T-helper 2 cell treated with Interferon-gamma antibody and Interleukin-4, amounts not matched to agents 5 μg/mL and 100 μg/mL, for 36 hours (primary cell): ENCODE measurements around the gene CKAP4.

ENCODE experiments used
- DNase-seq: peaks from one replicate; pipeline ENCODE4 v3.0.0; 2021; ENCODE audit warnings: low spot score
- H3K27ac Mint-ChIP-seq: one replicate; pipeline ENCODE4 v1.8.0; 2021; ENCODE audit warnings: mild to moderate bottlenecking, mixed read lengths
- H3K27me3 Mint-ChIP-seq: one replicate; pipeline ENCODE4 v1.8.0; 2021; ENCODE audit warnings: low read depth, mixed read lengths
- H3K36me3 Mint-ChIP-seq: one replicate; pipeline ENCODE4 v1.8.0; 2021; ENCODE audit warnings: low read depth, mixed read lengths
- H3K4me1 Mint-ChIP-seq: one replicate; pipeline ENCODE4 v1.8.0; 2021; ENCODE audit warnings: low read depth, mixed read lengths
- H3K4me3 Mint-ChIP-seq: one replicate; pipeline ENCODE4 v1.8.0; 2022; ENCODE audit warnings: mild to moderate bottlenecking, moderate library complexity, mixed read lengths
- H3K9me3 Mint-ChIP-seq: one replicate; pipeline ENCODE4 v1.8.0; 2021; ENCODE audit warnings: mixed read lengths

CKAP4 gene

DNA sequence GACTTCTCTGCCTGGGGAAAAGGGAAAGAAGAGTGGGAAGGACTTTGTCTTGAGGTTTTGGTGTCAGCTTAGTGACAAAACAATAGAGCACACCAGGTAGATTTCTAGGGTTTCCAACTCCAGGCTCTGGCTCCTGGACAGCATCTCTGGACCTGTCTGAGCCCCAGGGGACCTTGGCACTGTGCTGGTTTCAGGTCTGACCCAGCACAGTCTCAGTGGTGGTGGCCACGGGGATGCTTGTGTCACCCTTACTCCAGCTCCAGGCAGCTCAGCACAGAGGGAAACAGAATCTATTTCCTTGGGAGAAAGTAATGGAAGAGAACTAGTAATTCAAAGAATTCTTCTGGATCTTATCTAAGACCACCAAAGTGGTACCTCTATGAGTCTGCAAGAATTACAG, 11.1 kb upstream of the CKAP4 start:
- Mint-ChIP-seq H3K36me3 (no peaks in the 10 kb centered on the region), H3K4me3 (no peak overlapping the region), H3K4me1 (peaks cover 2% of the 10 kb centered on the region), H3K27ac (no peak overlapping the region), H3K27me3 (peaks cover 23% of the 10 kb centered on the region), H3K9me3 (no peaks in the 10 kb centered on the region)
- no peak for DNase-seq

DNA sequence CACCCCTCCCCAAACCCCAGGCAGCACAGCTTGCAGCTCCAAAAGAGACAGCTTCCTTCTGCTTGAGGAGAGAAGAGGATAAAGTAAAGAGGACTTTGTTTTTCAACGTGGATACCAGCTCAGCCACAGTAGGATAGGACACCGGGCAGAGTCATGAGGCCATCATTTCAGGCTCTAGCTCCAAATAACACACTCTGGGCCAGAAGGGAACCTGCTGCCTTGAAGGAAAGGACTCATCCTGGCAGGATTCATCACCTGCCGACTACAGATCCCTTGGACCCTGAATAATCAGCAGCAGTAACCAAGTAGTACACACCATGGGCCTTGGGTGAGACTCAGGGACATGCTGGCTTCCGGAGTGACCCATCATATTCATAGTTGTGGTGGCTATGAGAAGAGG, 10.4 kb upstream of the CKAP4 start:
- Mint-ChIP-seq H3K27ac (no peak overlapping the region), H3K9me3 (no peaks in the 10 kb centered on the region), H3K4me3 (no peak overlapping the region), H3K27me3 (peaks cover 19% of the 10 kb centered on the region), H3K36me3 (no peaks in the 10 kb centered on the region), H3K4me1 (peaks cover 2% of the 10 kb centered on the region)
- no peak for DNase-seq

GRCh38 chr12:106256524-106256923, 8.7 kb upstream of the CKAP4 start:
- peaks cover 5% of the 10 kb centered on the region for H3K27me3 Mint-ChIP-seq
- H3K9me3 Mint-ChIP-seq, result no peaks in the 10 kb centered on the region
- no peak overlapping the region for H3K4me3 Mint-ChIP-seq
- no peak overlapping the region for H3K27ac Mint-ChIP-seq
- peaks cover 2% of the 10 kb centered on the region for H3K4me1 Mint-ChIP-seq
- DNase-seq, result no peak
- no peaks in the 10 kb centered on the region for H3K36me3 Mint-ChIP-seq

DNA sequence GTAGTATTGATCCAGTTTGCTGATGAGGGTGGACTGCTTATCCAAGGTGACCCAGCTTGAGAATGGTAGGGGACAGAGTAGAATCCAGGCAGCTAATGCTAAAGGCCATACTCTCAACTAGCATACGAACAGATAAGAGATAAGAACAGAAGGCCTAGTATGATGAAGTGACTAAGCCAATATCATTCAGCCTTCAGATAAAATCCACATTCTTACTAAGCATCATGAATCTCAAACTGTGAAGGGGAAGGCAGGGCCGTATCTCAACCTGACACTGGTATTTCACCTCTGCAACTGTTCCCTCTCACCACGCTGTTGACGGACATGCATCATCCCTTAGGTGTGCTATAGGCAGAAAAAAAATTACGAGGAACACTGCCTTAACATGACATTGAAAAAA, 8.1 kb upstream of the CKAP4 start:
- no peaks in the 10 kb centered on the region for H3K36me3 Mint-ChIP-seq
- H3K4me1 Mint-ChIP-seq, result no peaks in the 10 kb centered on the region
- peaks cover 2% of the 10 kb centered on the region for H3K27me3 Mint-ChIP-seq
- H3K27ac Mint-ChIP-seq, result no peak overlapping the region
- no peak for DNase-seq
- no peaks in the 10 kb centered on the region for H3K9me3 Mint-ChIP-seq
- no peak overlapping the region for H3K4me3 Mint-ChIP-seq

DNA sequence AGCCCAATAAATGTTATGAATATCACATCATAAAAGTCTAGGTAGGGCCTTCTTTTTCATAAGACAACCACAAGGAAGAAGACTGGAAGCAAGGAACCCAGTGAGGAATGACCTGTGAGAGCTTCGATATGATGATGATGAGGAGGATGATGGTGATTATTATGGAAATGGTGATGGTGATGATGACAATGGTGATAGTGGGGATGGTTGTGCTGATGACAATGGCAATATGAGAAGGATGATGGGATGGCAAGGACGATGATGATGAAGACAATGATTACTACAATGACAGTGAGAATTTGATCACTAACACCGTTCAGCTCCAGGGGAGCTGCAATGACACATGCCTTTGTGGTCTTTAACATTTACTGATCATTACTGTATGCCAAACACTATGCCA, 7.7 kb upstream of the CKAP4 start:
- Mint-ChIP-seq H3K9me3 (no peaks in the 10 kb centered on the region), H3K4me1 (no peaks in the 10 kb centered on the region), H3K27me3 (peaks cover 2% of the 10 kb centered on the region), H3K36me3 (no peaks in the 10 kb centered on the region), H3K4me3 (no peak overlapping the region), H3K27ac (no peak overlapping the region)
- no peak for DNase-seq

DNA sequence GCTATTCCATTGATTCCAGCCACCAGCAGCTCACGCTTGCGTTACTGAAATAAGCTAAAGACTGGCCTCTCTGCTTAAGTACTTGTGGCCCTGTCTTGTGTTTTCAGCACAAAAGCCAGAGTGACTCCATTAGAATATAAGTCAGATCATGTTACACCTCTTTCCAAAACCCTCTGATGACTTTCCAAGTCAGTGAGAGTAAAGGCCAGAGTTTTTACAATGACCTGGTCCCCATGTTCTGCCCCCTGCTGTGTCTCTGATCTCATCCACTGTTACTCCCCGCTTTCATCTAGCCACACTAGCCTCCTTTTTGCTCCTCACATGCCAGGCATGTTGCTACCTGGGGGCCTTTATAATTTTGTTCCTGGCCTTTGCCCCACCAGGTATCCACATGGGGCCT, 6.9 kb upstream of the CKAP4 start:
- Mint-ChIP-seq H3K4me1 (peaks cover 3% of the 10 kb centered on the region), H3K4me3 (no peak overlapping the region), H3K27ac (no peak overlapping the region)

DNA sequence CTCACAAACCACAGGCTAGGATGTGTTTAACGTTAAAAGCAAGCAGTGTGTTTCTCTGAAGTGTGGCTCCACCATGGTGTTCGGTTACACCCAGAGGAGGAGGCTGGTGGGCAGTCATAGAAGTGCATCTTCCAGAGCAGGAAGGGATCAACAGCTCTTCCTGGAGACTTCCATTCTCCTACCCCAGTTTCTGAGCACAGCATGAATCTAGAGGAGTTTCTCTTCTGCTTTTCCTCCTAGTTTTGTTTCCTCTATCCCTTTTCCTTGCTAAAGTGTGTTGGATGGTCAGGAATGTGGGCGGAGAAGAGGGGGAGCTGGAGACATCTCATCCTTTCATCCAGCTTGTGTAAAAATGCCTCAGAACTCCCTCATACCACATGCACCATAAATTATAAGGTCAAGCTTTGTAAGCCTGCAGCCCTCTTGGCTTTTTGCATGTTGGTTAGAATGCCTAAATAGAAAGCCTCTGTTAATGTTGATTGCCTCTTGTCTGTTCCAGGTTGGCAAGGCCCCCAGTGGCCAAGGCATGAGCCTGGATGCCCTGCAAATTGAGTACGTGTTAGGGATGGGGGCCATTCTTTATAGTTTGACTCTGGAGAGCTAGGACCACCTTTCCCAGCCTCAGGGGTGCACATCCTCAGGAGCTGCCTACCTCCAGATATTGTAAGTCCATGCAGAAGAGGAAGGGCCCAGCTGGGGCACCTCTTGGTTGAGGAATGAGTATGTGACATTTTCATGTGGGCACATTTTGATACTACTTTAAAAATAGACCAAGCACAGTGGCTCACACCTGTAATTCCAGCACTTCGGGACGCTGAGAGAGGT, 4.0 kb upstream of the CKAP4 start:
- H3K4me3 Mint-ChIP-seq, result no peak overlapping the region
- no peaks in the 10 kb centered on the region for H3K9me3 Mint-ChIP-seq
- peaks cover 17% of the 10 kb centered on the region for H3K27me3 Mint-ChIP-seq
- no peak overlapping the region for H3K27ac Mint-ChIP-seq
- peaks cover 11% of the 10 kb centered on the region for H3K4me1 Mint-ChIP-seq
- DNase-seq, result no peak
- H3K36me3 Mint-ChIP-seq, result no peaks in the 10 kb centered on the region

More for the DNA sequence above, 6.9 kb upstream of the CKAP4 start:
- no peaks in the 10 kb centered on the region for H3K9me3 Mint-ChIP-seq
- no peak for DNase-seq
- H3K36me3 Mint-ChIP-seq, result no peaks in the 10 kb centered on the region
- H3K27me3 Mint-ChIP-seq, result peaks cover 5% of the 10 kb centered on the region

GRCh38 chr12:106249411-106250135, 1.8 kb upstream of the CKAP4 start:
- Mint-ChIP-seq H3K9me3 (no peaks in the 10 kb centered on the region), H3K36me3 (no peaks in the 10 kb centered on the region), H3K27ac (no peak overlapping the region), H3K27me3 (peaks cover 20% of the 10 kb centered on the region), H3K4me1 (peaks cover 11% of the 10 kb centered on the region), H3K4me3 (peak overlapping the region; percentile 20)
- no peak for DNase-seq

DNA sequence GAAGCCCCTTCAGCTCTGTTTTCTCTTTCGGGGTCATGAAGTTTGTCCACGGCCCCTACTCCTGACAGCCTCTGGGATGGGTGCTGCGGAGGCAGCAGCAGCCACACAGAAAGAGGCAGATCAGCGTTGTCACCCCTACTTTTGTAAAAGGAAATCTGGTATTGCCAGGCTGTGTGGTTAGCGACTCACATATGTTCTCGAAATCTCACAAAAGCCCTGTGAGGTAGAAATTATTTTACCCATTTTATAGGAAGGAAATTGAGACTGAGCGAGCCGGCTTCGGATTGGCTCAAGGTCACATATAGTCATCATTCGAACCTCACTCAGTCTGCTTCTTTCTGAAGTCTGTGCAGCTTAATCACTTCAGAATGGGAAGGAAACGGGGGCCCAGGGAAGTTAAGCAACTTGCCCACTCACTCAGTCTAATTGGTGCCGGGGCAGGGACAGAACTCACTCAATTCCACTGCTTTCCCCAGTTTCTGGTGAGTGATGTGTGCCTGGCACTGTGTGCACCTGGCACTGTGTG, 1.1 kb upstream of the CKAP4 start:
- H3K4me3 Mint-ChIP-seq, result peak overlapping the region; percentile 71
- peak overlapping the region; percentile 55 for H3K27ac Mint-ChIP-seq
- DNase-seq, result peak; percentile 27
- no peaks in the 10 kb centered on the region for H3K9me3 Mint-ChIP-seq
- H3K27me3 Mint-ChIP-seq, result peaks cover 20% of the 10 kb centered on the region
- peaks cover 11% of the 10 kb centered on the region for H3K4me1 Mint-ChIP-seq
- no peaks in the 10 kb centered on the region for H3K36me3 Mint-ChIP-seq

- H3K36me3 Mint-ChIP-seq, result no peaks in the 10 kb centered on the region
- peaks cover 20% of the 10 kb centered on the region for H3K27me3 Mint-ChIP-seq
- H3K27ac Mint-ChIP-seq, result peak overlapping the region; percentile 55
- H3K9me3 Mint-ChIP-seq, result no peaks in the 10 kb centered on the region
- peak overlapping the region; percentile 71 for H3K4me3 Mint-ChIP-seq
- peaks cover 11% of the 10 kb centered on the region for H3K4me1 Mint-ChIP-seq
- no peak for DNase-seq
Measured at GRCh38 chr12:106248312-106248845, 559 bp upstream of the CKAP4 start.

- Mint-ChIP-seq H3K27me3 (peaks cover 18% of the 10 kb centered on the region), H3K4me3 (peak overlapping the region; percentile 69), H3K36me3 (no peaks in the 10 kb centered on the region), H3K4me1 (peaks cover 11% of the 10 kb centered on the region), H3K27ac (no peak overlapping the region), H3K9me3 (no peaks in the 10 kb centered on the region)
- DNase-seq, result peak; percentile 28
Measured at GRCh38 chr12:106246891-106247673, 738 bp downstream of the CKAP4 start.

GRCh38 chr12:106245767-106246166, 2.1 kb downstream of the CKAP4 start:
- H3K4me1 Mint-ChIP-seq, result peaks cover 11% of the 10 kb centered on the region
- H3K27me3 Mint-ChIP-seq, result peaks cover 18% of the 10 kb centered on the region
- peak overlapping the region; percentile 20 for H3K4me3 Mint-ChIP-seq
- DNase-seq, result no peak
- no peaks in the 10 kb centered on the region for H3K9me3 Mint-ChIP-seq
- no peak overlapping the region for H3K27ac Mint-ChIP-seq
- no peaks in the 10 kb centered on the region for H3K36me3 Mint-ChIP-seq

- no peak for DNase-seq
- Mint-ChIP-seq H3K36me3 (no peaks in the 10 kb centered on the region), H3K27me3 (peaks cover 4% of the 10 kb centered on the region), H3K9me3 (no peaks in the 10 kb centered on the region), H3K4me3 (no peak overlapping the region), H3K27ac (no peak overlapping the region), H3K4me1 (no peaks in the 10 kb centered on the region)
Measured at GRCh38 chr12:106243620-106244019, 4.2 kb downstream of the CKAP4 start.
